Spleen (tissue), 7 donors: ENCODE results near the gene IL23A.

Experiments used
- CTCF ChIP-seq, 11 experiments: fragments of 200-600 bp in 7 of 11; fragments of 450-650 bp in 4 of 11; sonication (generic) in 4 of 11; IDR thresholded peaks in 8 of 11; conservative IDR thresholded peaks in 3 of 11; 1 replicate in 7 of 11; 2 replicates in 4 of 11; pipeline versions ENCODE4 v1.4.0 to v1.8.0; 2016 to 2021; ENCODE audit warnings: antibody characterized with exemption in 11 of 11, inconsistent platforms in 4 of 11, mild to moderate bottlenecking in 1 of 11
- POLR2A ChIP-seq, 3 donors: fragments of 450-650 bp; IDR thresholded peaks; one replicate each; pipeline ENCODE4 v1.5.1; 2017; ENCODE audit warnings: antibody characterized with exemption in 3 of 3, mild to moderate bottlenecking in 1 of 3
- POLR2AphosphoS5 ChIP-seq, 3 donors: sonication (generic); formaldehyde crosslinking; IDR thresholded peaks; one replicate each; pipeline ENCODE4 v1.5.1; 2017; ENCODE audit warnings: antibody characterized with exemption in 3 of 3
- donor health status: DM: no; HTN: no; CAD: no; lungs with moderate emphysema.
- donor health status: DM: no; HTN: no; CAD: no.
- donor health status: DM: no; HTN: no; CAD: no.

- TF ChIP-seq POLR2A (IDR thresholded peaks at IDR 0.05) (no peak), POLR2AphosphoS5 (IDR thresholded peaks at IDR 0.05) (no peak), CTCF (IDR thresholded peaks at IDR 0.05 in 8 of 11, conservative IDR thresholded peaks at IDR 0.05 in 3 of 11) (no peak)
Observed at GRCh38 chr12:56297400-56297799, 41.3 kb upstream of the IL23A start.
